Measurements from ENCODE around the gene LRRC1. TPM values are rescaled to one million over a fixed set of nuclear protein-coding genes. Genes with fewer than 3 reads are reported as not detected.
"Not testable (repeated sequence)": the region's sequence is repeated elsewhere in the genome, so short reads cannot be mapped to it uniquely, and the experiment has no call there.

The LRRC1 gene
- 4.0 TPM for polyA plus RNA-seq (2013, experiment 1 of 2; ENCODE audit: insufficient read length)
- 4.2 TPM for polyA plus RNA-seq (2013, experiment 2 of 2; ENCODE audit: insufficient read length)

DNA sequence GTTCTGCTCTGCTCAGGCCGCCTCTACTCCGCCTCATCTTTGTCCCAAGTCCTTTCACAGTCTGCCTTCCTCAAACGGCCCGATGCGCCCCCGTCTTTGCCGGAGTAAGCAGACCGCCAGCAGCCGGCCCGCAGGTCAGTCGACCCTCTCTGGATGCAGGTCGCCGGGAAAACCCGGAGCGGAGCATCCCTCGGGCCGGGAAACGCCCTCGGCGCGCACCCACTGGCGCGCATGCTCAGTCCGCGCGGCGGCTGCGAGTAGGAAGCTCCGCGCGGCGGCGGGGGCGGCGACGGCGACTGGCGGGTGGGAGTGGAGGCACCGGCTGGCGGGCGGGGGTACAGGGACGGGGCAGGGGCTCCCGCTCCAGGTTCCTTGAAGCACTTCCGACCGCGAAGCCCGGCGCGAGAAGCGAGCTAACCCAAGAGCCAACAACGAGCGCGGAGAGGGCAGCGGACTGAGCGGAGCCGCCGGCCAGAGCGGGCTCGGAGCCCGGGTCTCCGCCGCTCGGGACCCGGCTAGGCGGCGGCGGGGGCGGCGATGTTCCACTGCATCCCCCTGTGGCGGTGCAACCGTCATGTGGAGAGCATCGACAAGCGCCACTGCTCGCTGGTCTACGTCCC is at the start of gene LRRC1:
TSS of gene LRRC1 (plus strand) at position 286 of the 620 bp plus-strand sequence. CDS start at position 538, 252 bp downstream.
- DNase-seq: peak; percentile 89

DNA sequence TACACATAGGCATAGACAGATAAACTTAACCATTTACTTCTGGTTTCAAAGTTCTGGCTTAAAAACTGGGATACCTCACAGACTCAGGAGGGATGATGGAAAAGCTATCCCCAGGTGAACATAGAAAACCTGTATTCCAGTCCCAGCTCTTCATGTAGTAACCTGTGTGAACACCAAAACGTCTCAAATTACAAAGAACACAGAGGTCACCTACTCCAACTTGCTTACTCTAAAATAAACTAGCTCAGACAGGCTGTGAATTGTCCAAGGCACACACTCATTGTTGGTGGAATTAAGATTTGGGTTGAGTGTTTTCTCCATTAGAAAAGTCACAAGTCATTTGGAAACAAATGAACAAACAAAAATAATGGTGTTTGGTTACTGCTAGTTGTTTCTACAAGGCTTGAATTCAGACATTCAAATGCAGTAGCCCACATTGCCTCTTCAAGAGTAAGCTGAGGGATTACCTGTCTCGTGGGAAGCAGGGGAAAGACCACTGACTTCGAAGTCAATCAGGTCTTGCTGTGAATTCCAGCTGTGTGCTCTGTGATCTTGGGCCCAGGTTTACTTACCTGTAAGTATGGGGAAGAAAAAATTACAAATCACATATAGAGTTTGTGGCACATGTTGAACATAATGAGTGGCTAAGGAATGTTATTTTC is 48.2 kb upstream of the LRRC1 start:
- DNase-seq: no peak

DNA sequence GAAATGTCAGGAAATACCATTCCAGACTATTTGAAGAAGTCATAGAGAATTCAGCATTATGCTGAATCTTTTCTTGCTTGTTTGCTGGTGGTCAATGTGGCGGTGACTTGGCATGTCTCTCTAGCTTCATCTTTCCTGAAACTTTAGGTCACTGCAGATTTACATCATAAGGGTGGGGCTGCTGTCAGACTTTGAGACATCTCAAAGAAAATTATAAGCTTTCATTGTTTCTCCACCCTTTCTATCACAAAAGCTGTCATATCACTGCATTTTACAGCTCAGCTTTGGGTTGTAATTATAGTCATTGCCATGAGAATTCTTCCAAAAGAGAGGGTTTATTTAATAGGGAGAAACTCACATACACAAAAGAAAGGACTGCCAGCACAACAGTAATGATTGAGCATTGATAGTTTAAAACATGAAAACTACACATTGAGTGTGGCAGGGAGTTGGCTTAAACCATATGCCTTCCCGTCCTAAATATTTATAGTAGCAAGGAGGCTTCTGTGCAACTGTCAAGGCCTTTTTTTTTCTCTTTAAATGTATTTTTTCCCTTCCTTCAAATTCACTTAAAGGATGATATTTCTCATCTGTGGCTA is 44.7 kb upstream of the LRRC1 start:
- DNase-seq: no peak

DNA sequence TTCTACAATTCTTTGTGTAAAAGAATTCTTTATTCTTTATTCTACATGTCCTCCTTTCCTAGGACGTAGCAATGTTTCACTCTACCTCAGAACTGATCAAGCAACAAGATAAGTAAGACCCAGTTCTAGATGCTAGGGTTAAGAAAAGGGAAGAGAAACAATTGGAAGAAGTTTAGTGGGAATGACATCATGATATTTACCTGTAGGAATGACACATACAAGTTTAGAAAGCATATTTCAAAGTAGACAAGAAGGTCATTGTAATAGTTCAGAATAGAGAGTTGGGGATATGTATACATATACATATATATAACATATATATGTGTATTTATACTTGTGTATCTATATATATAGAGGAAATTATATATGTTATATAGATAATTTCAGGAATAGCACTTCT is 43.4 kb upstream of the LRRC1 start:
- no peak for DNase-seq

DNA sequence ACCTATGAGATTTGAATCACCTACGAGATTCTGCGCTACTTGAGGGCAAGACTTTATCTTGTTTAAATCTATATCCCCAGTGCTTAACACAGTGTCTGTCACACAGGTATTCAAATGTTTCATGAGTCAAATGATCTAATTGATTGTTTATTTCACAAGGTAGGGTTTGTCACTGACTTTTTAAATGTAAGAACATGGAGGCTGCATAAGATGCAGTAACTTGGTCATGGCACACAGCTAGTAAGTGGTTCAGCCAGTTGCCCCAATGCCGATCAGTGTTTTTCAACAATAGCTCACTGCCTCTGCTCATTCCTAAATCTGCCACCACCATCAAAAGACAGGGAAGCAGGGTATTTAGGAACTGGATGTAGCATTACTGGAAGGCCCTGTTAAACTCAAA is 42.4 kb upstream of the LRRC1 start:
- no peak for DNase-seq

DNA sequence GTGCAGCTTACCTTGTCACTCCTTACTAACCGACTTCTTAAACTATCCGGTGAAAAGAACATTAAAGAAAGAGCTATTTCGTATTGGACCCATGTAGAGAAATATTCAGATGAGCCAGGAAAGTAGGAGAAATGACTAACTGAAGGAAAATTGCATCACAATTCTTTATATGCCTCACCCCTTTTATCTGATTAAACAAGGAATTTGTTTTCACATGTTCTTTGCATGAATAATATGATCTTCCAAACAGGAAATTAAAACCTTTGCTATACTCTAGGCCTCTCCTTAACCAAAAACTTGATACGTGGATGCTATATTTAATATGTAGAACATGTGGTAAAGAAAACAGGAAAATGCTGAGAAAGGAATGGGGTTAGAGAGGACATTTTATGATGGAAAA is 41.9 kb upstream of the LRRC1 start:
- DNase-seq: peak; percentile 69

DNA sequence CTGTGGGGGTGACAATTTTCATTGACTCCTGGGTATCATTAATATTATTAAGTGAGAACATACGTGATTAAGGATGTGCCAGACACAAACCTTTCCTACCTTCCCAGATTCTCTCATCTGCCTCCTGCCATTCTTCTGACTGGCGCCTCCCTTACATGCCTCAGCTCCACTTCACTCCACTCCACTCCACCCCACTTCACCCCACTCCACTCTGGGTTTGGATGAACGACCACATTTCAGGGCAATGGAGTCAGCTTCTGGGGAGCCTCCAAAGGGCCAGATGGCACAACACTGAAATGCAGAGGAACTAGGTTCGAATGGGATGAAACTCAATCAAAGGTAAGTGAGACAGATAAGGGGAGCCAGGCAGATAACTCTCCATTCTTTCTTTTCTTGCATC is 40.5 kb upstream of the LRRC1 start:
- no peak for DNase-seq

DNA sequence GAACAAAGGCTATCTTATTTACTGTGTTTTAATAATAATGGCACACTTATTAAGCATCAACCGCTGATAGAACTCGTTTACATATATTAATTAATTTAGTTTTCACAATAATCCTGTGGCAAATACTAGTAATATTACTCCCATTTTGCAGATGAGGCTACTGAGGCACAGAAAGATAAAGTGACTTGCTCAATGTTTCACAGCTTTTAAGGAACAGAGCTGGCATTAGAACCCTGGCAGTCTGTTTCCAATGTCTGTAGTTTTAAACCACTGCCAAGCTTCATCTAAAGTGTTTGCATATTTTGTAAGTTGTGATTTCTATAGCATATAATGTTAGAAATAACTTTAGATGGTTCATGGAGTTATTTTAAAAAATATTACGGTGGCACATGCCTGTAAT is 38.4 kb upstream of the LRRC1 start:
- DNase-seq: no peak

DNA sequence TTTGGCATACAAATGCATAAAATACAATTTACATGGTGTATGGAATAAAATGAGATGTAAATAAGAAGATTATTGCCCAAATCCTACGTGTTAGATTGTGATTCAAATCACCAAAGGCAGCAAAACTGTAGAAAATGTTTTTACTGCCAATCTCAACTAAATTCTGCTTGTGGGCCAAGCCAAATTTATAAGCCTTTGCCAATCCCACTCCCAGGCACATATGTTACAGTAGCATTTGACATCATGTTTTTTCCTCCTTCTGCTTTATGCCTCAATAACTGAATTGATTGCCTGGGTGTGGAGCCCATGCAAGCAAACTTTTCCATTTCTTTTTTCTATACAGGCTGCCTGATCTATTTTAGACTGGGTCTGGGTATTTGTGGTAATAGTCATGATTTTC is 36.3 kb upstream of the LRRC1 start:
- no peak for DNase-seq

DNA sequence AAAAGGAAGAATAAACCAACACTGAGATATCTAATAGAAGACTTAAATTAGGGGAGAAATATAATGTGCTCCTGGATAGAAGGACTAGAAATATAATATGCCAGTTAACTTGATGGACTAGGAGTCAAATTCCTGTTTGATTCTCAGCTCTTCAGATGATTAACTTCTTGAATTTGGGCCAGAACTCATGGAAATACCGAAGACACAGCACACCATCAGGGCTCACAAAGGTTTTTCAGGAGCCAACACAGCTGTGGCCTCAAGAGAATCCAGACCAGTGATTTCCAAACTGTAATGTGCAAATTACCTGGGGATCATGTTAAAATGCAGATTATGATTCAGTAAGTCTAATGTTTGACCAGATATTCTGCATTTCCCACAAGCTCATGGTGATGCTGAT is 33.8 kb upstream of the LRRC1 start:
- DNase-seq: peak; percentile 21

DNA sequence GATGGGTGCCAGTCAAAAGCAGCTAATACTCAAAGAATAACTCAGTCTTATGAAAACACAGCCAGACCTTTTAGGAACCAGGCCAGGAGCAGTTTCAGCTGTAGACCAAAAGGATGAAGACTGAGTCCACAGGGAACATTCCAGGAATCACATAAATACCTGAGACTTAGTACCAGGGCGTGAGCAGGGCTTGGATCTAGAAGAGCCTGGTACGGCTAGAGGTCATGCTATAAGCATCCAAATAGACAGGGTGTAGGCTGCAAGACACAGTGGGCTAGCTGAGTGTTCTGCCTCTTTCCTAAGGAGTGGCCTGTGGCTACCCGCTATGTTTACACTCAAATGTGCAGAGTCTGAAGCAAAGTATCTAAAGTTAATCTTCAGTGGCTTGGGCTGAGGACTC is 29.5 kb upstream of the LRRC1 start:
- DNase-seq: peak; percentile 4

DNA sequence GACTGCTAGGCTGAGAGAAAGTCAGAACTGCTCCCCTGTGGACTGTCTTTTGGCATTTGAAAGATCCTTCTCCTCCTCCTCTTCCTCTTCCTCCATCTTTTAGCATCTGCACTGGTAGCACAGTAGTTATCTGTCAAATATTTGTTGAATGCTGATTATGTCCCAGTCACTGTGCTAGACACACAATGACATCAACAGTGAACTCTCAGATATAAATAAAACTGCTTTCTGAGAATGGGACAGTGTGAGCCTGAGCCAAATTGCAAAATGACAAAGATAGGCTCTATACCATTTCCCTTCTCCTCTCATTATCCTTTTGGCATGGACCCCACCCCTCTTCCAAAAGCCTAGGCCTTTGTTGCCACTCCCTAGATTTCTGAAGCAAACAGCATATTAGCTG is 27.9 kb upstream of the LRRC1 start:
- DNase-seq: no peak

DNA sequence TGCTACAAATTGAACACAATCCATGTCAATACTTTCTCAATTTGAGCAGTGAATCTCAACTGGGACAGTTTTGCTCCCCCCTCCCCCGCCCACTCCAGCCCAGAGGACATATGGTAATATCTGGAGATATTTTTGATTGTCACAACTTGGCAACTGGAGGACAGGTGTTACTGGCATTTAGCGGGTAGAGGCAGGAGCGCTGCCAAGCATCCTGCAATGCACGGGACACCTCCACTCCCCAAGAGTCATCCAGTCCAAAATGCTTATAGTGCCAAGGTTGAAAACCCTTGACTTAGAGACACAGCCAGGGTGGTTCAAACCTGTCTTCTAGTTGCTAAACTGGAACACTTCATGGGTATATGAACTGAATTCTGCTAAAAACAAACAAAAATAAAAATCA is 26.9 kb upstream of the LRRC1 start:
- no peak for DNase-seq

DNA sequence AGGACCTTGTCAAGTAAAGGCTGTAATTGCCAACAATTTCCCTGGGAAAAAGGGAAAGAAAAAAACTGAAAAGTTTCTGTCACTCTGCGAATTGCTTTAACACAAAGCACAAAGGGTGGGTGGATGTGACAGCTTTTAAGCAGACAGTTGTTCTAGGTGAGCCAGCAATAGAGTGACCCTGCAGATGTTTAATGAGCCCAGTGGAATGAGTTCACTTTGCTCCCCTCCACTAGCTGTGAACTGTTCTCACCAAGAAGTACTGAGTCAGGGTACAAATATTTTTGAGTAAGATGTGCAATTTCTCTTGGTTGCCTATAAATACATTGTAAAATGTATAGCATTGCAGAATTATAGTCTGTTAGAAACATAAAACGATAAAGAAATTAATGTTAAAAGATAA is 26.2 kb upstream of the LRRC1 start:
- DNase-seq: peak; percentile 29

DNA sequence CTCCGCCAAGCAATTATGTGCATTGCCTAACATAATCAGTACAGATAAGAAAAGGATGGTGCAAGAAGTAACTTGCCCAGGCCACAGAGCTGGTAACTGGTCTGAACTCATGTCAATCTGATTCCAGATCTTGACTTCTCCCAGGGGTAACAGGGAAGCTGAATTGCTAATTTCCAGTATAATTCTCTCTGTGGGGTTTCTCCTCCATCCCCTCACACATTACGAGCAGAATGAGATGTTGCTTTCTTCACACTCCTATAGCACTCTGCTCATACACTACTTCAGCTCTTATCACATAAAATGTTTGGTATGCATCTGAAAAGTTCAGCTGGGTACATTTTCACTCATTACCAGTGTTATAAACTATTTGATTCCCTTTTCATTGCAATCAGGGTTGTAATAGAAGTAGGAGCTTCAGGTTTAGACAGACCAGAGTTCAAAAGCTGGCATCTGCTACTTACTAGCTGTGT is 24.0 kb upstream of the LRRC1 start:
- DNase-seq: no peak

DNA sequence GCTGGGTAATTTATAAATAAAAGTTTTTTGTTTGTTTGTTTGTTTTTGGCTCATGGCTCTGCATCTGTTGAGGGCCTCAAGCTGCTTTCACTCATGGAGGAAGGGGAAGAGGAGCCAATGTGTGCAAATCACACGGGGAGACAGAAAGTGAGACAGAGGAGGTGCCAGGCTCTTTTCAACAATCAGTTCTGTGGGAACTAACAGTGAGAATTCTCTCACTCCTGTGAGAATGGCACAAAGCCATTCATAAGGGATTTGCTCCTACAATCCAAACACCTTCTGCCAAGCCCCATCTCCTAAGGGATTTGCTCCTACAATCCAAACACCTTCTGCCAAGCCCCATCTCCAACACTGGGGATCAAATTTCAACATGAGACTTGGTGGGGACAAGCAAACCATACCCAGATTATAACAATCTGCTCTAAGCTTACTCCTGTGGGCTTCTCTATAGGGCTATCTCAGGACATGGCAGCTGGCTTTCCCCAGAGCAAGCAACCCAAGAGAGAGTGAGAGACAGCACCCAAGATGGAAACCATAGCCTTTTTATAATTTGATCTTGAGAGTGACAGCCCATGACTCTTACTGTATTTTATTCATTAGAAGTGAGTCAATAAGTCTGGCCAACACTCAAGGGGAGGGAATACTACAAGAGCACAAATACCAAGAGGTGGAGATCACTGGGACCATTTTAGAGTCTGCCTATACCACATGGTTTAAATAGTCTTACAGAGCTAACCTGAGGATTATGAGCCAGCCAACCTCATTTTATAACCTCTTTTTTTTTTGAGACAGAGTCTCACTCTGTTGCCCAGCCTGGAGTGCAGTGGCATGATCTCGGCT is 22.8 kb upstream of the LRRC1 start:
- DNase-seq: peak; percentile 32

DNA sequence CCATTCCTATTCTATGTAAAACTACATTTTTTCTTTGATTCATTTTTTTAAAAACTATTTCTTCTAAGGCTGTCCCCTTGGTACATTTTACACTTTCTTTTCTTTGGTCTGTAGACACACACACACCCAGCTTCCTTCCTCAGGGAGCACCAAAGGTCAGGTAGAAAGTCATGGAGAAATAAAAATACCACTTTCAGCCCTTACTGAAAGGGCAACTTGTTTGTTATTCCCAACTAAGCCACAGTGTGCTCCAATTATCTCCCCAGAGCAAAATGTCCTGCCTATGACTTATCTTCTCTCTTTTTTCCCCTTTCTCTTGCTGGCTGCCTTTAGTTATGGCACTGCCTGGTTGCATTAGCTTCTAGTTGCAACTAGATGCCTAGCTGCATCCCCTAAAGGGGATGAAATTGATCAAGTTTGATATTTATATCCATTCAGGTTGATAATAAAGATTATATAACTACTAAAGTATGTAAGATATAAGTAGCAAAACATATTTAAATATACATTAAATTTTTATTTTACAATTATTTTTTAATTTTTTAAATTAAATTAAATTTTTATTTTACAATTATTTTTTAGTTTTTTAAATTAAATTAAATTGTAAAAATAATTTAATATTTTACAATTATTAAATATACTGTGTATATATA is 21.6 kb upstream of the LRRC1 start:
- no peak for DNase-seq

DNA sequence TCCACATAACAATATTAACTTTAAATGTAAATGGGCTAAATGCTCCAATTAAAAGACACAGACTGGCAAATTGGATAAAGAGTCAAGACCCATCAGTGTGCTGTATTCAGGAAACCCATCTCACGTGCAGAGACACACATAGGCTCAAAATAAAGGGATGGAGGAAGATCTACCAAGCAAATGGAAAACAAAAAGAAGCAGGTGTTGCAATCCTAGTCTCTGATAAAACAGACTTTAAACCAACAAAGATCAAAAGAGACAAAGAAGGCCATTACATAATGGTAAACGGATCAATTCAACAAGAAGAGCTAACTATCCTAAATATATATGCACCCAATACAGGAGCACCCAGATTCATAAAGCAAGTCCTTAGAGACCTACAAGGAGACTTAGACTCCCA is 18.7 kb upstream of the LRRC1 start:
- DNase-seq: not testable (repeated sequence)

DNA sequence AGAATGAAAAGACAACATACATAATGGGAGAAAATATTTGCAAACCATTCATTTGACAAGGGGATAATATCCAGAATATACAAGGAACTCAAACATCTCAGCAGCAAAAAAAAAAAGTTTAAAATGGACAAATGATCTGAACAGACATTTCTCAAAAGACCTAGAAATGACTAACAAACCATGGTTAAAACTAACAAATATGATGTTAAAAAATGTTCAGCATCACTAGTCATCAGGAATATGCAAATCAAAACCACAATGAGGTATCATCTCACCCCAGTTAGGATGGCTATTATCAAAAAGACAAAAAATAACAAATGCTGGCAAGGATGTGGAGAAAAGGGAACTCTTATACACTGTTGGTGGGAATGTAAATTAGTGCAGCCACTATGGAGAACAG is 9.8 kb upstream of the LRRC1 start:
- DNase-seq: not testable (repeated sequence)

DNA sequence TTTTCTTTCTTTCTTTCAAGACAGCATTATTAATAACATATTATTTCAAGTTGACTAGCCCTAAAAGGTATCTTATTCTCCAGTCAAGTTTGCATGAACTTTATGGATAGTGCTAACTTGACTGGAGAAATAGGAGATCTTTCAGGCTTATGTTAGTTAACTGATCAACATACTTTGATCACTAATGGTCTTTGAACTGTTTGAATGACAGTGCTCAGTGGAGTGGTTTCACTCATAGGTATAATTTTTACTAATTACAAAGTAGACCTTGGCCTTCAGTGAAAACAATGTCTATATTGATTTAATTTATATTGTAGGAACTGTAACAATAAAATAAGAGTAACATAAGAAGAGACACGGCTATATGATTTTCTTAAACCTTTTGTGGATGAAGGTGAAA is 8.0 kb upstream of the LRRC1 start:
- no peak for DNase-seq

DNA sequence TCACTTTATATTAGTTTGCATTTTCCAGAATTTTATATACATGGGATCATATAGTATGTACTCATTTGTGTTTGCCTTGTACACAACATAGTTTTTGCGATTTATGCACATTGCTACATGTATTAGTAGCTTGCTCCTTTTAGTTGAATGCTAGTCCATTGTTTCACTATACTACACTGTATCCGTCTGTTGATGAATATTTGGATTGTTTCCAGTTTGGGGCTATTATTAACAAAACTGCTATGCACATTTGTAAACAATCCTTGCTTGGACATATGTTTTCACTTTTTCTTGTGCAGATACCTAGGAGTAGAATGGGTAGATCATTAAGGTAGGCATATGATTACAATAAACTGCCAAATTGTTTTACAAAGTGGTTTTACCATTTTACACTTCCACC is 3.9 kb upstream of the LRRC1 start:
- DNase-seq: no peak

DNA sequence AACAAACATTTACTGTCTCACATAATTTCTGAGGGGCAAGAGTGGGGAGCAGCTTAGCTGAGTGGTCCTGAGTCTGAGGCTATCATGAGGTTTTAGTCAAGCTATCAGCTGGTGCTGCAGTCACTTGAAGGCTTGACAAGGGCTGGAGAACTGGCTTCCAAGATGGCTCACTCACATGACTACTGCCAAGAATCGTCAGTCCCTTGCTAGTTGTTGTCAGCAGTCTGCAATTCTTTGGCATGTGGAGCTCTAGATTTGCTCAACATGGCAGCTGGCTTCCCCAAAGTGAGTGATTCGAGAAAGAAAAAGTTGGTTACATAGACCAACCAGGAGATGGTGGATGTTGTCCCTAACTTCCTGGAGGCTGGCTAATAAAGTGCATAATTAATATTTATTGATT is 2.8 kb upstream of the LRRC1 start:
- no peak for DNase-seq

DNA sequence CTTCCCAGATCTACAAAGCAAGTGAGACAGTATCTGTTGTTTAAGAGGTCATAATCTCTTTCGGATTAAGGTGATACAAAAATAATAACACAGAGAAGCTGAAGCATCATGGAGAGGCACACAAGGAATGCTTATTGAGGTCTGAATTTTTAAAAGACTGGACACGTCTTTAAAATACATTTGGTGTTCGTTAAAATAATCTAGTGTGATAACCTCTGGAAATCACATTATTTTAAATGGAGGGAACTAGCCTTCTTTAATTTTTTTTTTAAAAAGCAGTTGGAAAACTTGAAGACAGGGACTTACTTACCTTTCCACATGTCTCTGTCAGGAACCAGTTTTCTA is 1.9 kb upstream of the LRRC1 start:
- no peak for DNase-seq
